ENCODE data around the gene PTMA. TPM values are rescaled to one million over a fixed set of nuclear protein-coding genes. Genes with fewer than 3 reads are reported as not detected.
A peak's percentile ranks its signal among the peaks of the same experiment; 100 is the strongest.

Gene PTMA
- total RNA-seq, 1 experiment from 2014 or later = 2,164 TPM

DNA sequence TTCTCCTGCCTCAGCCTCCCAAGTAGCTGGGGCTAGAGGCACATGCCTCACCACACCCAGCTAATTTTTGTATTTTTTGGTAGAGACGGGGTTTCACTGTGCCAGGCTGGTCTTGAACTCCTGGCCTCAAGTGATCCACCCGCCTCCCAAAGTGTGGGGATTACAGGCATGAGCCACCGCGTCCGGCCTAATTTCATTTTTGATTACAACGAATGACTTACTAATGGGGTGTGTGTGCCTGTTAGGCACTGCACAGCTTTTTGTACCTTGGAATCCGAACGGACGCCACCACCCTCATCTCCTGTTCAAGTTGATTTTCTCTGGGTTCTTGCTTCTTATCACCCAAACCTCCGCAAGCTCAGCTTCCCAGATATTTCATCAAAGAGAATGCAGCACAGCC is 17.2 kb downstream of the PTMA start (continued):
- no peak for TF ChIP-seq MYBL2 (CRISPR knock-in tag; IDR thresholded peaks at IDR 0.05)
- TF ChIP-seq, protein P1, sequence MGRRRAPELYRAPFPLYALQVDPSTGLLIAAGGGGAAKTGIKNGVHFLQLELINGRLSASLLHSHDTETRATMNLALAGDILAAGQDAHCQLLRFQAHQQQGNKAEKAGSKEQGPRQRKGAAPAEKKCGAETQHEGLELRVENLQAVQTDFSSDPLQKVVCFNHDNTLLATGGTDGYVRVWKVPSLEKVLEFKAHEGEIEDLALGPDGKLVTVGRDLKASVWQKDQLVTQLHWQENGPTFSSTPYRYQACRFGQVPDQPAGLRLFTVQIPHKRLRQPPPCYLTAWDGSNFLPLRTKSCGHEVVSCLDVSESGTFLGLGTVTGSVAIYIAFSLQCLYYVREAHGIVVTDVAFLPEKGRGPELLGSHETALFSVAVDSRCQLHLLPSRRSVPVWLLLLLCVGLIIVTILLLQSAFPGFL (CRISPR knock-in tag; IDR thresholded peaks at IDR 0.05; ENCODE audit: borderline replicate concordance) = no peak

DNA sequence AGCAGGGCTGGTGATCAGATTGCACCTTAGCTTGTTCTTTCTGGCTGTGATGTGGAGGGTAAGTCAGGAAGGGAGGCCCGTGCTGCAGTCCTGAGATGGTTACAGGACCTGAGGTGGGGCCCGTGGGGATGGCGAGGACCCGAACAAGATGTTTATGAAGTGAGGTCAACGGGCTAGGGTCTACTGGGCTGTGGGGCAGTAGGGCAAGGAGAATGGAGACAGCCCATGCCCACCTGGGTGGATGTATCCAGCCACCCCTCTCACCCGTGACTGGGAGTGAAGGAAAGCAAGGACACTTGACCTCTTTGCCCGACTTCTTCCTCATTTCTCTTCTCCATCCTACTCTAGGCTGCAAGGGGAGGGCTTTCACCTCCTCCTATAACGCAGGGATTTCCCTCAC is 18.0 kb downstream of the PTMA start:
- Mint-ChIP-seq H3K27me3 (ENCODE audit: low read depth) (no peaks in the 10 kb centered on the region), H3K9me3 (no peaks in the 10 kb centered on the region), H3K27ac (no peak overlapping the region), H3K4me1 (peaks cover 9% of the 10 kb centered on the region), H3K36me3 (0 out of 2 replicates have a peak, but pooled peaks cover 1% of the 10 kb centered on the region), H3K4me3 (no peak overlapping the region)
- TF ChIP-seq, protein P2, sequence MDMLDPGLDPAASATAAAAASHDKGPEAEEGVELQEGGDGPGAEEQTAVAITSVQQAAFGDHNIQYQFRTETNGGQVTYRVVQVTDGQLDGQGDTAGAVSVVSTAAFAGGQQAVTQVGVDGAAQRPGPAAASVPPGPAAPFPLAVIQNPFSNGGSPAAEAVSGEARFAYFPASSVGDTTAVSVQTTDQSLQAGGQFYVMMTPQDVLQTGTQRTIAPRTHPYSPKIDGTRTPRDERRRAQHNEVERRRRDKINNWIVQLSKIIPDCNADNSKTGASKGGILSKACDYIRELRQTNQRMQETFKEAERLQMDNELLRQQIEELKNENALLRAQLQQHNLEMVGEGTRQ (CRISPR knock-in tag; IDR thresholded peaks at IDR 0.05) = no peak
- TF ChIP-seq SP1 (CRISPR knock-in tag; conservative IDR thresholded peaks at IDR 0.05) (no peak), ESRRA (CRISPR knock-in tag; IDR thresholded peaks at IDR 0.05; ENCODE audit: borderline replicate concordance) (no peak), HMGA2 (CRISPR knock-in tag; IDR thresholded peaks at IDR 0.05) (no peak), RORB (CRISPR knock-in tag; IDR thresholded peaks at IDR 0.05) (no peak), TEAD4 (CRISPR knock-in tag; IDR thresholded peaks at IDR 0.05) (no peak), CREB1 (CRISPR knock-in tag; IDR thresholded peaks at IDR 0.05) (no peak)
- TF ChIP-seq, protein P3, sequence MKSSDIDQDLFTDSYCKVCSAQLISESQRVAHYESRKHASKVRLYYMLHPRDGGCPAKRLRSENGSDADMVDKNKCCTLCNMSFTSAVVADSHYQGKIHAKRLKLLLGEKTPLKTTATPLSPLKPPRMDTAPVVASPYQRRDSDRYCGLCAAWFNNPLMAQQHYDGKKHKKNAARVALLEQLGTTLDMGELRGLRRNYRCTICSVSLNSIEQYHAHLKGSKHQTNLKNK (CRISPR knock-in tag; IDR thresholded peaks at IDR 0.05) = no peak
- TF ChIP-seq, protein P4, sequence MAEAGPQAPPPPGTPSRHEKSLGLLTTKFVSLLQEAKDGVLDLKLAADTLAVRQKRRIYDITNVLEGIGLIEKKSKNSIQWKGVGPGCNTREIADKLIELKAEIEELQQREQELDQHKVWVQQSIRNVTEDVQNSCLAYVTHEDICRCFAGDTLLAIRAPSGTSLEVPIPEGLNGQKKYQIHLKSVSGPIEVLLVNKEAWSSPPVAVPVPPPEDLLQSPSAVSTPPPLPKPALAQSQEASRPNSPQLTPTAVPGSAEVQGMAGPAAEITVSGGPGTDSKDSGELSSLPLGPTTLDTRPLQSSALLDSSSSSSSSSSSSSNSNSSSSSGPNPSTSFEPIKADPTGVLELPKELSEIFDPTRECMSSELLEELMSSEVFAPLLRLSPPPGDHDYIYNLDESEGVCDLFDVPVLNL (CRISPR knock-in tag; IDR thresholded peaks at IDR 0.05; ENCODE audit: borderline replicate concordance, low read depth) = no peak
- TF ChIP-seq, protein P5, sequence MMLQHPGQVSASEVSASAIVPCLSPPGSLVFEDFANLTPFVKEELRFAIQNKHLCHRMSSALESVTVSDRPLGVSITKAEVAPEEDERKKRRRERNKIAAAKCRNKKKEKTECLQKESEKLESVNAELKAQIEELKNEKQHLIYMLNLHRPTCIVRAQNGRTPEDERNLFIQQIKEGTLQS (CRISPR knock-in tag; conservative IDR thresholded peaks at IDR 0.05) = no peak
- TF ChIP-seq, protein P6, sequence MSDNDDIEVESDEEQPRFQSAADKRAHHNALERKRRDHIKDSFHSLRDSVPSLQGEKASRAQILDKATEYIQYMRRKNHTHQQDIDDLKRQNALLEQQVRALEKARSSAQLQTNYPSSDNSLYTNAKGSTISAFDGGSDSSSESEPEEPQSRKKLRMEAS (CRISPR knock-in tag; IDR thresholded peaks at IDR 0.05) = no peak
- DNase-seq (ENCODE audit: low spot score) (no peak), ATAC-seq (no peak)
- POLR2A ChIA-PET = no interaction called here
- CTCF ChIA-PET = interaction anchor here (1.0 to 3.3 kb wide), 4 partner anchors 12 to 112 kb away, joined by 3 to 32 read pairs (median 10); partner anchors contain the start of gene COPS7B

DNA sequence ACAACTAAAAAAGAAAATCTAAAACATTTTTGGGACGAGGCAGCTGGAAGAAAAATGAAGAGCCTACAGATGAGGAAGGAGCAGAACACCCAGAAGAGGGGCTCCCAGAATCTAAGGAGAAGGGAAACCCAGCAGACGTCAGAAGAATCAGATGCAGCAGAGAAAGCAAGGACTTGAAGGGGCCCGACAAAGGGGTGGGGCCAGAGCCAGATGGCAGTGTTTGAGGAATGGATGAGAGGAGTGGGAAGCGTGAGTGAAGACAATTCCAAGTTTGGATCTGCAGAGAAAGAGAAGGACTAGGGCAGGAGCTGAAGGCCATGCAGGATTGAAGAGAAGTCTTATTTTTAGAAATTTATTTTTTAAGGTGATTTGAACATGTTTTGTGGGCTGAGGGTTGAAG is 19.3 kb downstream of the PTMA start:
- no peak for DNase-seq (ENCODE audit: low spot score)
- ChIA-PET CTCF (interaction anchor here (0.7 kb wide), 1 partner anchor 229 kb away, joined by 3 read pairs; no protein-coding TSS in a partner anchor), POLR2A (no interaction called here)
- 0 out of 2 replicates have a peak, but pooled peaks cover 4% of the 10 kb centered on the region for H3K36me3 Mint-ChIP-seq
- H3K4me3 Mint-ChIP-seq = no peak overlapping the region
- H3K9me3 Mint-ChIP-seq = no peaks in the 10 kb centered on the region
- ATAC-seq = peak; percentile 24; the same call in 1 of the 2 replicates
- peaks cover 7% of the 10 kb centered on the region for H3K4me1 Mint-ChIP-seq
- no peak overlapping the region for H3K27ac Mint-ChIP-seq
- no peaks in the 10 kb centered on the region for H3K27me3 Mint-ChIP-seq (ENCODE audit: low read depth)
- TF ChIP-seq ELF4 (CRISPR knock-in tag; IDR thresholded peaks at IDR 0.05; ENCODE audit: low read depth) (no peak), FOXK1 (CRISPR knock-in tag; IDR thresholded peaks at IDR 0.05) (no peak)
- TF ChIP-seq, protein P7, sequence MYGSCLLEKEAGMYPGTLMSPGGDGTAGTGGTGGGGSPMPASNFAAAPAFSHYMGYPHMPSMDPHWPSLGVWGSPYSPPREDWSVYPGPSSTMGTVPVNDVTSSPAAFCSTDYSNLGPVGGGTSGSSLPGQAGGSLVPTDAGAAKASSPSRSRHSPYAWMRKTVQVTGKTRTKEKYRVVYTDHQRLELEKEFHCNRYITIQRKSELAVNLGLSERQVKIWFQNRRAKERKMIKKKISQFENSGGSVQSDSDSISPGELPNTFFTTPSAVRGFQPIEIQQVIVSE (CRISPR knock-in tag; IDR thresholded peaks at IDR 0.05; ENCODE audit: borderline replicate concordance) = no peak
- TF ChIP-seq, protein P4 (CRISPR knock-in tag; IDR thresholded peaks at IDR 0.05; ENCODE audit: borderline replicate concordance, low read depth) = no peak
- TF ChIP-seq, protein P8, sequence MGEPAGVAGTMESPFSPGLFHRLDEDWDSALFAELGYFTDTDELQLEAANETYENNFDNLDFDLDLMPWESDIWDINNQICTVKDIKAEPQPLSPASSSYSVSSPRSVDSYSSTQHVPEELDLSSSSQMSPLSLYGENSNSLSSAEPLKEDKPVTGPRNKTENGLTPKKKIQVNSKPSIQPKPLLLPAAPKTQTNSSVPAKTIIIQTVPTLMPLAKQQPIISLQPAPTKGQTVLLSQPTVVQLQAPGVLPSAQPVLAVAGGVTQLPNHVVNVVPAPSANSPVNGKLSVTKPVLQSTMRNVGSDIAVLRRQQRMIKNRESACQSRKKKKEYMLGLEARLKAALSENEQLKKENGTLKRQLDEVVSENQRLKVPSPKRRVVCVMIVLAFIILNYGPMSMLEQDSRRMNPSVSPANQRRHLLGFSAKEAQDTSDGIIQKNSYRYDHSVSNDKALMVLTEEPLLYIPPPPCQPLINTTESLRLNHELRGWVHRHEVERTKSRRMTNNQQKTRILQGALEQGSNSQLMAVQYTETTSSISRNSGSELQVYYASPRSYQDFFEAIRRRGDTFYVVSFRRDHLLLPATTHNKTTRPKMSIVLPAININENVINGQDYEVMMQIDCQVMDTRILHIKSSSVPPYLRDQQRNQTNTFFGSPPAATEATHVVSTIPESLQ (CRISPR knock-in tag; IDR thresholded peaks at IDR 0.05) = no peak
- TF ChIP-seq, protein P9, sequence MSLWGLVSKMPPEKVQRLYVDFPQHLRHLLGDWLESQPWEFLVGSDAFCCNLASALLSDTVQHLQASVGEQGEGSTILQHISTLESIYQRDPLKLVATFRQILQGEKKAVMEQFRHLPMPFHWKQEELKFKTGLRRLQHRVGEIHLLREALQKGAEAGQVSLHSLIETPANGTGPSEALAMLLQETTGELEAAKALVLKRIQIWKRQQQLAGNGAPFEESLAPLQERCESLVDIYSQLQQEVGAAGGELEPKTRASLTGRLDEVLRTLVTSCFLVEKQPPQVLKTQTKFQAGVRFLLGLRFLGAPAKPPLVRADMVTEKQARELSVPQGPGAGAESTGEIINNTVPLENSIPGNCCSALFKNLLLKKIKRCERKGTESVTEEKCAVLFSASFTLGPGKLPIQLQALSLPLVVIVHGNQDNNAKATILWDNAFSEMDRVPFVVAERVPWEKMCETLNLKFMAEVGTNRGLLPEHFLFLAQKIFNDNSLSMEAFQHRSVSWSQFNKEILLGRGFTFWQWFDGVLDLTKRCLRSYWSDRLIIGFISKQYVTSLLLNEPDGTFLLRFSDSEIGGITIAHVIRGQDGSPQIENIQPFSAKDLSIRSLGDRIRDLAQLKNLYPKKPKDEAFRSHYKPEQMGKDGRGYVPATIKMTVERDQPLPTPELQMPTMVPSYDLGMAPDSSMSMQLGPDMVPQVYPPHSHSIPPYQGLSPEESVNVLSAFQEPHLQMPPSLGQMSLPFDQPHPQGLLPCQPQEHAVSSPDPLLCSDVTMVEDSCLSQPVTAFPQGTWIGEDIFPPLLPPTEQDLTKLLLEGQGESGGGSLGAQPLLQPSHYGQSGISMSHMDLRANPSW (CRISPR knock-in tag; conservative IDR thresholded peaks at IDR 0.05; ENCODE audit: low read depth) = no peak
- TF ChIP-seq, protein P10, sequence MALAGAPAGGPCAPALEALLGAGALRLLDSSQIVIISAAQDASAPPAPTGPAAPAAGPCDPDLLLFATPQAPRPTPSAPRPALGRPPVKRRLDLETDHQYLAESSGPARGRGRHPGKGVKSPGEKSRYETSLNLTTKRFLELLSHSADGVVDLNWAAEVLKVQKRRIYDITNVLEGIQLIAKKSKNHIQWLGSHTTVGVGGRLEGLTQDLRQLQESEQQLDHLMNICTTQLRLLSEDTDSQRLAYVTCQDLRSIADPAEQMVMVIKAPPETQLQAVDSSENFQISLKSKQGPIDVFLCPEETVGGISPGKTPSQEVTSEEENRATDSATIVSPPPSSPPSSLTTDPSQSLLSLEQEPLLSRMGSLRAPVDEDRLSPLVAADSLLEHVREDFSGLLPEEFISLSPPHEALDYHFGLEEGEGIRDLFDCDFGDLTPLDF (CRISPR knock-in tag; IDR thresholded peaks at IDR 0.05) = no peak

Measured in WTC11 (cell line).